Activated T-cell treated with anti-CD3 and anti-CD28 coated beads, Interleukin-2, amount 50 U/mL, for 72 hours (primary cell): Measurements from ENCODE around the gene CLEC6A. TPM values are rescaled to one million over a fixed set of nuclear protein-coding genes. Genes with fewer than 3 reads are reported as not detected.

ENCODE experiments used
- ATAC-seq, 2 donors: fragments of 150-1000 bp; cut with Tn5 transposase; replicated peaks in 1 of 2; 2 replicates each; pipeline ENCODE4 v1.10.0; 2021; ENCODE audit warnings: moderate library complexity in 2 of 2, mild to moderate bottlenecking in 1 of 2
- DNase-seq, 2 donors: peaks; one replicate each; pipeline ENCODE4 v3.0.0; 2021 to 2022; ENCODE audit warnings: mixed read lengths in 1 of 2
- H3K27ac Mint-ChIP-seq: one replicate; pipeline ENCODE4 v1.8.0; 2022; ENCODE audit warnings: mild to moderate bottlenecking, moderate library complexity, mixed read lengths
- H3K27me3 Mint-ChIP-seq: one replicate; pipeline ENCODE4 v1.8.0; 2022; ENCODE audit warnings: low read depth, mixed read lengths
- H3K36me3 Mint-ChIP-seq, 2 donors: one replicate each; pipeline ENCODE4 v1.8.0; 2022; ENCODE audit warnings: mixed read lengths in 2 of 2, mild to moderate bottlenecking in 1 of 2; ENCODE audit not compliant: insufficient read depth in 2 of 2
- H3K4me1 Mint-ChIP-seq: one replicate; pipeline ENCODE4 v1.8.0; 2022; ENCODE audit warnings: low read depth, mixed read lengths
- H3K4me3 Mint-ChIP-seq, 2 donors: one replicate each; pipeline ENCODE4 v1.8.0; 2022; ENCODE audit warnings: mild to moderate bottlenecking in 2 of 2, mixed read lengths in 2 of 2, moderate library complexity in 2 of 2
- H3K9me3 Mint-ChIP-seq, 2 donors: one replicate each; pipeline ENCODE4 v1.8.0; 2022; ENCODE audit warnings: mixed read lengths in 2 of 2
- total RNA-seq, 2 donors: library from RNA; stranded (reverse); gene quantifications; one replicate each; pipeline ENCODE4 v1.2.3, GENCODE V29; 2022

The CLEC6A gene
- total RNA-seq, 2 donors from 2014 or later: not detected

- H3K27me3 Mint-ChIP-seq: peaks cover 12% of the 10 kb centered on the region
- H3K27ac Mint-ChIP-seq: no peak overlapping the region
- H3K4me3 Mint-ChIP-seq: no peak overlapping the region
- DNase-seq: no peak
- ATAC-seq: no peak
- H3K9me3 Mint-ChIP-seq: no peaks in the 10 kb centered on the region
- H3K36me3 Mint-ChIP-seq: no peaks in the 10 kb centered on the region
- no peaks in the 10 kb centered on the region for H3K4me1 Mint-ChIP-seq
These were observed 51.8 kb downstream of the CLEC6A start for GRCh38 chr12:8507596-8507995.

- Mint-ChIP-seq H3K27me3 (peaks cover 14% of the 10 kb centered on the region), H3K36me3 (no peaks in the 10 kb centered on the region), H3K4me3 (no peak overlapping the region), H3K27ac (no peak overlapping the region), H3K4me1 (no peaks in the 10 kb centered on the region), H3K9me3 (no peaks in the 10 kb centered on the region)
- DNase-seq: no peak
- ATAC-seq: no peak
These were observed 52.5 kb downstream of the CLEC6A start for GRCh38 chr12:8508223-8508622.

GRCh38 chr12:8508910-8509841 lies 53.4 kb downstream of the CLEC6A start:
- Mint-ChIP-seq H3K27ac (no peak overlapping the region), H3K4me3 (no peak overlapping the region), H3K9me3 (no peaks in the 10 kb centered on the region), H3K36me3 (no peaks in the 10 kb centered on the region), H3K27me3 (peaks cover 22% of the 10 kb centered on the region), H3K4me1 (peaks cover 3% of the 10 kb centered on the region)
- ATAC-seq (no peak), DNase-seq (no peak)

- peaks cover 3% of the 10 kb centered on the region for H3K4me1 Mint-ChIP-seq
- H3K4me3 Mint-ChIP-seq: no peak within 1 kb of the TSS
- H3K36me3 Mint-ChIP-seq: no peaks in the 10 kb centered on the region
- H3K9me3 Mint-ChIP-seq: no peaks in the 10 kb centered on the region
- no peak for ATAC-seq
- DNase-seq: no peak
- no peak within 1 kb of the TSS for H3K27ac Mint-ChIP-seq
- peaks cover 27% of the 10 kb centered on the region for H3K27me3 Mint-ChIP-seq
These were observed 57.5 kb downstream of the CLEC6A start, which contains the start of gene CLEC4D for GRCh38 chr12:8513256-8513655. Gene CLEC4D, plus strand, starts transcription at chr12:8513503. Its CDS starts 230 bp downstream, at chr12:8513733.

- ATAC-seq: no peak
- no peak overlapping the region for H3K4me3 Mint-ChIP-seq
- H3K4me1 Mint-ChIP-seq: peaks cover 3% of the 10 kb centered on the region
- no peak overlapping the region for H3K27ac Mint-ChIP-seq
- H3K9me3 Mint-ChIP-seq: no peaks in the 10 kb centered on the region
- peaks cover 34% of the 10 kb centered on the region for H3K27me3 Mint-ChIP-seq
- H3K36me3 Mint-ChIP-seq: no peaks in the 10 kb centered on the region
- DNase-seq: no peak
These were observed 62.2 kb downstream of the CLEC6A start for GRCh38 chr12:8517971-8518370.

GRCh38 chr12:8519171-8519570 lies 63.4 kb downstream of the CLEC6A start:
- ATAC-seq: no peak
- H3K4me1 Mint-ChIP-seq: no peaks in the 10 kb centered on the region
- H3K36me3 Mint-ChIP-seq: no peaks in the 10 kb centered on the region
- no peak for DNase-seq
- no peak overlapping the region for H3K27ac Mint-ChIP-seq
- no peaks in the 10 kb centered on the region for H3K9me3 Mint-ChIP-seq
- H3K27me3 Mint-ChIP-seq: peaks cover 35% of the 10 kb centered on the region
- no peak overlapping the region for H3K4me3 Mint-ChIP-seq

- peaks cover 6 to 7% of the 10 kb centered on the region in 2 donors for H3K9me3 Mint-ChIP-seq
- no peak for ATAC-seq
- peaks cover 0 to 5% of the 10 kb centered on the region in 2 donors for H3K36me3 Mint-ChIP-seq
- H3K4me1 Mint-ChIP-seq: no peaks in the 10 kb centered on the region
- no peak overlapping the region for H3K27ac Mint-ChIP-seq
- H3K27me3 Mint-ChIP-seq: peaks cover 14% of the 10 kb centered on the region
- DNase-seq: no peak
- no peak overlapping the region for H3K4me3 Mint-ChIP-seq
These were observed 71.7 kb downstream of the CLEC6A start for GRCh38 chr12:8527250-8528130.

Other genes with a start within 250 kb of the CLEC6A start
- gene FAM90A1, start 228.3 kb upstream of the CLEC6A start, total RNA-seq: 1 to 10 TPM in 1 of 2 donors, under 1 TPM in 1; 0.67 to 1.3 TPM
- not detected for gene CLEC4D, start 57.5 kb downstream of the CLEC6A start, total RNA-seq
- not detected for gene CLEC4E, start 84.9 kb downstream of the CLEC6A start, total RNA-seq
- gene AICDA, start 156.9 kb downstream of the CLEC6A start, total RNA-seq: not detected
- gene MFAP5, start 206.9 kb downstream of the CLEC6A start, total RNA-seq: not detected
- 1 to 10 TPM; 2.5 to 3.1 TPM for gene RIMKLB, start 242.0 kb downstream of the CLEC6A start, total RNA-seq